NCI-H128 (cell line): Measurements from ENCODE around the gene SUB1.
"Not testable (repeated sequence)": the region's sequence is repeated elsewhere in the genome, so short reads cannot be mapped to it uniquely, and the experiment has no call there.

Experiments used
- DNase-seq: peaks from one replicate; lab custom pipeline; 2025; ENCODE audit not compliant: unreplicated experiment; lab: John Stamatoyannopoulos, UW

The SUB1 gene

DNA sequence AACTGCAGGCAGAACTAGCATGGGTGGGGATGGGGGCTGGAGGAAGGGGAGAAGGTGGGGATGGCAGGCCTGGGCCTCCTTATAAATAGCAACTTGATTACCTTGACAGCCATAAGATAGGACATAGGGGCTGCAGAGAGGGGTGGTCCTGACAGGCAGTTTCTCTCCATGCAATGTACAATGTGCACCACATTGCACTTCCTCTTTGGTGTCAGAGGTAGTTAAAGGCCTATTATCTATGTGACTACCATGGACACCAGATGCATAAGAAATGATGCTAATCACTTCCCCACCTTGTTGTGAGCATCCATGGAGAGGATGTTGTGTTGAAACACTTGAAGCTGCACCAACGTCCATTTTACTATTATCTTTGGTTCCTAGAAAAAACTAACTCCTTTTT, 20.2 kb upstream of the SUB1 start:
- no peak for DNase-seq

DNA sequence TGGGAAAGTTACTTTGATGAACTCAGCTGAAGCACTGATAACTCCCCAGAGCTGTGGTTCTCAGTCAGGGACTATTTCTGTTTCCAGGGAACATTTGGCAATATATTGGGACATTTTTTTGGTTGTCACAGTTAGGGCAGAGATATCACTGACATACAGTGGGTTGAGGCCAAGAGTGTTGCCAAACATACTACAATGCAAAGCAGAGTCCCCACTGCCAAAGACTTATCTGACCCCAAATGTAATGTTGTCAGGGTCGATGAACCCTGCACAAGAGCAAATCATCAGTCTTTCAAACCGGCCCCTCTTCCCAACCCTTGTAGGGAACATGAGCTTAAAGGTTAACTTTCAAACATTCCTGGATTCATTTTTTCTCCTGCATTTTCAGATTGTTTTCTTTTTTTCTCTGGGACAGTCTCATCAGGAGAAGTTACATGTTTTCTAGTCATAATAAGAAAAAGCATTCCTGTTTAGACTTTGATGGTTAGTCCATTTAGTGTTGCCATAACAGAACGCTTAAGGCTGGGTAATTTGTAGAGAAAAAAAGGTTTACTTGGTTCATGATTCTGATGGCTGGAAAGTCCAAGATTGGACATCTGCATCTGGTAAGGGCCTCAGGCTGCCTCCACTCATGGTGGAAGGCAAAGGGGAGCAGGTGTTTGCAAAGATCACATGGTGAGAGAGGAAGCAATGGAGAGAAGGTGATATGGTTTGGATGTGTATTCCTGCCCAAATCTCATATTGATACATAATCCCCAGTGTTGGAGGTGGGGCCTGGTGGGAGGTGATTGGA, 18.8 kb upstream of the SUB1 start:
- DNase-seq = no peak

DNA sequence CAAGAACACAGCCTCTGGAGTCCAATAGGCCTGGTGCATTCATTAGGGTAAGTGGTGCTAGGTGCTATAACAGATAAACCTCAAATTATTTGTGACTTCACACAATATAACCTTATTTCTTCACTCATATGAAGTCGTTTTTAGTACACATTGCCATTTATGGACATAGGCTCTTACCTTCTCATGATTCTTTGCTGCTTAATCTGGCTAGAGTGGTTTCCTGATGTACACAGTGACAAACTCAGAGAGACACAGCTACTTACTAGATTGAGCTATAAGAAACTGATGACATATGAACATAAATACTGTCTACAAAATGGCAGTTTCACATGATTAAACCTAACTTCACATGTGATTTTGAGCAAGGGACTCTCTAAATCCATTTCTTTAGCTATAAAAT, 14.2 kb upstream of the SUB1 start:
- no peak for DNase-seq

DNA sequence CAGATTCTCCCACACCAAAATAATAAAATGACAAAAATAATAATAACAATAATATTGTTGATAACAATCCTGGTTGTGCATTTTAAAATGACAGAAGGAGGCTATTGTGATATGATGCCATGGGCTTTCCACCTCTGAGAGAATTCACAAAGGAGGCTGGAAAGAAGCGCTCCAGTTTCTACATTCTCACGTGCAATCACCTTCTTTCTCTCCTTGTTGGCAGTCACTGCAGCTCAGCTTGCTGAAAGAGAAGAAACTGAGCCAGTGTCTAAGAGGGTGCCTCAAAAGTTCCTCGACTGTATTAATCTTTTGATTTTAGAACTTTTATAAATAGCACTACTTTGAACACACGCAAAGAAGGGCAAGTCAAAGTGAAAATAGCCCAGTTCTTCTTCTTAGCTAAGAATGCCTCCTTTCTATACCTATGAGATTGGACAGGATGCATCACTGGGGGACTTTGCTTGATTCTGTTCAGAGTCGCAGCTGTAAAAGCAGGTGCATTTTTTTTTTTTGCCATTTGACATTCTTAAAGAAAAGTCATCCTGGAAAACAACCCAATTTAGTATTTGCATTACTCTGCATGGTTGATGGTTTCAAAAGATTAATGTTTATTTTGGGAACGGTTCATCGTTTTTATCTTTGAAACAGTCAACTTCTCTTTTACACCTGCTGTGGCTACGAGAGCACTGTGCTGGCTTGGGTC, 12.4 kb upstream of the SUB1 start:
- DNase-seq = no peak

DNA sequence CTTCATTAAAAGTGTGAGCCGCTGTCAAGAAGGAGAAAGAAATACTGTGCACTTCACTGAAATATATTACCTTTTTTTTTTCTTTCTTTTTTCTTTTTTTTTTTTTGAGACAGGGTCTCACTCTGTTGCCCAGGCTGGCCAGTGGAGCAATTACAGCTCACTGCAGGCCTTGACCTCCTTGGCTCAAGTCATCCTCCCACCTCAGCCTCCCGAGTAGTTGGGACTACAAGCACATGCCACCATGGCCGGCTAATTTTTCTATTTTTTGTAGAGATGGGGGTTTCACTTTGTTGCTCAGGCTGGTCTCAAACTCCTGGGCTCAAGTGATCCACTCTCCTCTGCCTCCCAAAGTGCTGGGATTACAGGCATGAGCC, 11.9 kb upstream of the SUB1 start:
- DNase-seq = not testable (repeated sequence)

DNA sequence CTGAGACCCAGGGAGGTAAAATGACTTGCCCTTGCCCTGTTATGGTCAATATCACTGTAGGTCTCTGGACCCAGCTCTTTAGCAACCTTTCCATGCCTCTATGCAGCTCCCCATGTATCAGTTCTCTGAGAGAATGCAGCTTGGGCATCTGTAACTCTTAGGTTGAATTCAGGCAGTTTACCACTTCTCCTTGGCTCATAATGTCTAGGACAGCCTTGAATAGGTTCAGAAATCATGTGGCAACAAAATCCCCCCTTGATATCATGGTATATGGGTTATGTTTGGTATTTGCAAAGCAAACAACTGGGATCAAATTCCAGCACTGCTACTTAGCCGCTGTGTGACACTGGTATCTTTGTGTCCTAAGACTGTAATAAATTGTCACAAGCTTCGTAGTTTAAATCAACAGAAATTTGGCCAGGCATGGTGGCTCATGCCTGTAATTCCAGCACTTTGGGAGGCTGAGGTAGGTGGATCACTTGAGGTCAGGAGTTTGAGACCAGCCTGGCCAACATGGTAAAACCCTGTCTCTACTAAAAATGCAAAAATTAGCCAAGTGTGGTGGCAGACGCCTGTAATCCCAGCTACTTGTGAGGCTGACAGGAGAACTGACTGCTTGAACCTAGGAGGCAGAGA, 10.7 kb upstream of the SUB1 start:
- no peak for DNase-seq

DNA sequence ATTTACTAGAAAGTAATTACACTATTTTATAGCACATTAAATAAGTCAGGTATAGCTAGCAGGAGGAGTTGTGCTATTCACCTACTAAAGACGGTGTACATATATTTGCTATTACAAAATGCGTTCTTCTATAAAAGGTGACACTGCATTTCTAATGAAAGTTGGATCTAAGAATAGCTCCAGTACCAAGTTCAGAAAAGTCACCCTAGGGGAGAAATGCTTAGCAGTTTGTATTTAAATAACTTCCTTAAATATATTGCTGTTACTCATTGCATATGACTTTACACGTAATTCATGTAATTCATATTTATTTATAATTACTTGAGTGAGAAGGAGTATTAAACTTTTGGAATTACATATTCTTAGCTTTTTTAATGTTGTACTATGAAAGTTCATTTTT, 7.0 kb upstream of the SUB1 start:
- DNase-seq = no peak

DNA sequence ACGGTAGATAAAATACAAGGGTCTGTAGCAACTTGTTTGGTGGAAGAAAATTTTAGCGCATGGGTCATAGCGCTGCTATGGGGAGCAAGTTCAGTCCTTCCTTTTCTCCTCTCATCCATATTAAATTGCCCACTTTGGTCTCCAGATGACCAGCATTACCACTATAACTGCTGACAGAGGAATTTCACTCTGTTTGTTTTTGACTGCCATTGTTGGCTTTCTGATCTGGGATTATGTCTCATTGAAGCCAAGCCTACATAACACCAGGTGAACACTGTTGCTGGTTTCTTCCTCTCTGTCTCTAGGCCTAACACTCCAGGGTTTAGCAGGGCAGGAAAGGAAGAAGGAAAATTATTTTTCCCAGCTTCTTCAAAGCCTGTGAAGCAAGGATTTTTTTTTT, 6.6 kb upstream of the SUB1 start:
- DNase-seq = no peak

DNA sequence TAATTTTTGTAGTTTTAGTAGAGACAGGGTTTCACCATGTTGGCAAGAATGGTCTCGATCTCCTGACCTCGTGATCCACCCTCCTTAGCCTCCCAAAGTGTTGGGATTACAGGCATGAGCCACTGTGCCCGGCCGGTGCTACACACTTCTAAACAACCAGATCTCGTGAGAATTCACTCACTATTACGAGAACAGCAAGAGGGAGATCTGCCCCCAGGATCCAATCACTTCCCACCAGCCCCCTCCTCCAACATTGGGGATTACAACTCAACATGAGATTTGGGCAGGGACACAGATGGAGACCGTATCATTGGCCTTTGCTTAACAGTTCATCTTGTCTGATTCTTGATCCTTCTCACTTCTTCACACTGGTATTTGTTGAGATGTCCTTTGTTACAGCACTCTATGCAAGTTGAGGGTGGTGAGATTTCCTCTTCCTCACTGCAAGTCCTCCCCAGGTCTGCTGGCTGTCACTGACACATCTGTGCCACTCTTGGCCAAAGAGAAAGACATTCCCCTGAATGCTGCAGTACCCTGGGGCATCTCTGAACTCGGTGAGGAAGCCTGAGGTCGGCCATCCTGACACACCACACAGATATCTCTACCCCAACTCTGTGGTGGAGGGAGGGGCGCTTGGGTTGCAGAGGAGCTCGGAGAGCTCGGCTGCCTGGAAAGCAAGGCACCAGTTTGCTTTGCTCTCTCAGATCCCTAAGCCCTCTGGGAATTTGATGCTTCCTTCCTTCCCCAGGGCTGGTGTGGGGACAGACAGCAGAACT, 4.2 kb upstream of the SUB1 start:
- no peak for DNase-seq

DNA sequence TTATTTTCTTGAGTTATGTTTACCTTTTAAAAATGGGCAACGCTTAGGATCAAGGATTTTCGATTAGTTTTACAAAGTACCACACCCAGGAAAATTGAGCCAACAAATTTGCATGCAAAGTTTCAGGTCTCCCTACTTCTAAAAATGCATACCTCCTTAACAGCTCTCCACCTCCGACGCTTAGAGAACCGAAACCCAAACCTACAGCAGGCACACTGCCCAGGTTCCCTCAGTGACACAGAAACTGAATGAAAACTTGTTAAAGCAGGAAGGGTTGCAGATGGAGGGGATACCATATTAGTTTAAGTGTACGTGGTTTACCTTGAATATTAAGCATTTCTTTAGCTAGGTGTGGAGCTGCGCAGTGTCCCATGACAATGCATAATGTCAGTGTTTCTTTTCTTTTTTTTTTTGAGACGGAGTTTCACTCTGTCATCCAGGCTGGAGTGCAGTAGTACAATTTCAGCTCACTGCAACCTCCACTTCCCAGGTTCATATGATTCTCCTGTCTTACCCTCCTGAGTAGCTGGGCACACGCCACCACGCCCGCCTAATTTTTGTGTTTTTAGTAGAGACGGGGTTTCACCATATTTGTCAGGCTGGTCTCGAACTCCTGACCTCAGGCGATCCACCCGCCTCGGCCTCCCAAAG, 1.6 kb upstream of the SUB1 start:
- no peak for DNase-seq

DNA sequence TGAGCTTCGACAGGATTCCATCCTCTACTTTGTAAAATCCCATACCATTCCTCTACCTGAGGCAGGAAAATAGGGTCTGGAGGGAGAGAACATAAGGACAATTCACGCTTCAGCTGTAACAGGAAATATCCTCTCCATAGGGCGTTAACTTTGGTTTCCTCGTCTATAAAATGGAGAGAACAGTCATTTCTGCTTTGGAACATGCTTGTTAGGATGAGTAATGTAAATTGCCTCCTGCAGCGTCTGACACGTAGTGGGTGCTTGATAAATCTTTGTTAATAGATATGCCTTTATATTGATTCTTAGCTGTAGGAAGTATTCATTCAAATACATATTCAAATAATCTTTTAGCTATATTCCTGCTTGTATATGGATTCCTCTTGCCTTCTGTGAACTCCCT, 711 bp upstream of the SUB1 start:
- no peak for DNase-seq

DNA sequence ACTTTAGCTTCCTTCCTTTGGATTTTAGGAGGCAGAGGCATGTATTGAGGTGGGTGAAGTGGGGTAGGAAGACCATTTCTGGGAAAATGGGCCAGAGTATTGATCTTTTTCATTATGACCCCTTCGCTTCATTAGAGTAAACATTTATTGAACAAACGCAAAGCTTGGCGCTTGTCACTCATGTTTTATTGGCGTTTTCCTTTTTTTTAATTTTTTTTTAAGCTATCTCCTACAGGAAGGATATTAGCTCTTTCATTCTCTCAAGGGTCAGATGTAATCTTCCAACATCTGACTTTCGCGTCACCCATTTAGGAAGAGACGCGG, 273 bp upstream of the SUB1 start:
- no peak for DNase-seq

DNA sequence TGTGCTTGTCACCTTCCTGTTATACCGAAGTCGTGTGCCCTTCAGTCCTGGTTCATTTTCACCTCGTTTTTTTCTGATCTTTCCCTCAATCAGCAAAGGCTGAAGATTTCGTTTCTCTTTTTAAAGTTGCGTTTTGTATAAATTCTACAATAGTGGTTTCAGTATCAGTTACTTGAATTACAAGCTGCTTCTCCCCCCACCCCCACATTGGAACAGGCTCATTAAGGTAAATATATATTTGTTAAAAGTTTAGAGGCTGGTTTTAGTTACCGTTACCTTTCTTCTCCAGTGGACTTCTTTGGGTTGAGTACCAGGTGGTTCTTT, 881 bp downstream of the SUB1 start:
- DNase-seq = no peak

DNA sequence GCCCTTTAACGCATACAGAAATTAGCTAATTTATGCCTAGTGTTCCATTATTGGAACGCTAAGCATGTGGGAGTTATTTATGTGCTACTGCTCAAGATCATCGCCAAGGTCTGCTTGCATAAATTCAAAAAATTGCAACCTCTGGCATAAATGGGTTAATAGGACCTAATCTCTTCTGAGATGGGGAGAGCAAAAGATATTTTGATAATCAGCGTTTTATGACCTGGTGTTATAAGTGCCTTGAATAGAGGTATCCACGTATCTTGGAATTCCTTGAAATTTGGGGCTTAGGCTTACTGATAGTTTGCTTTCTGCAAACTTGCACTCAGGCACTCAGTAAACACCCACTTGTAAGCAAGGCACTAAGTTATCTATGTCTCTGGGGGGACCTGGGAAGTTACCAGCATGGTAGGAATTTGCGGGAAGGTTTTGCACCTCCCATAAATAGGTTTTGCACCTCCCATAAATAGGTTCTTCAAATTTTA, 1.8 kb downstream of the SUB1 start:
- no peak for DNase-seq

DNA sequence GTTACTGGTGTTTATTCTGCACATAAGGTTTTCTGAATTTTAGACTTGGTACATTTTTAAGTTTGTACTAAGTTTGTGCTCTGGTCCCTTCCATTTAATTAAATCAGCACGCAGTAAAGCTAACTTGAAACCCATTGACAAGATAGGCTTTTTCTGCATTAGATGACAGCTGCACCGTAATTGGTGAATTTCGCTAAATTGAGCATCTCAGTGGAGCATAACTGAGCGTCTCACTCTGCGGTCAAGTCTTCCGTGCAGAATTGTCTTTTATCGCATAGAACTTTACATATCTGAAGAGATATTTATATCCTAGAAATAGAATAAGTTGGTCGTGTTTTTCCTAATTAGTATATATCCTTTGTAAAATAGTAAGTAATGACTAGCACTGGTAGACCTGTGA, 4.1 kb downstream of the SUB1 start:
- no peak for DNase-seq

DNA sequence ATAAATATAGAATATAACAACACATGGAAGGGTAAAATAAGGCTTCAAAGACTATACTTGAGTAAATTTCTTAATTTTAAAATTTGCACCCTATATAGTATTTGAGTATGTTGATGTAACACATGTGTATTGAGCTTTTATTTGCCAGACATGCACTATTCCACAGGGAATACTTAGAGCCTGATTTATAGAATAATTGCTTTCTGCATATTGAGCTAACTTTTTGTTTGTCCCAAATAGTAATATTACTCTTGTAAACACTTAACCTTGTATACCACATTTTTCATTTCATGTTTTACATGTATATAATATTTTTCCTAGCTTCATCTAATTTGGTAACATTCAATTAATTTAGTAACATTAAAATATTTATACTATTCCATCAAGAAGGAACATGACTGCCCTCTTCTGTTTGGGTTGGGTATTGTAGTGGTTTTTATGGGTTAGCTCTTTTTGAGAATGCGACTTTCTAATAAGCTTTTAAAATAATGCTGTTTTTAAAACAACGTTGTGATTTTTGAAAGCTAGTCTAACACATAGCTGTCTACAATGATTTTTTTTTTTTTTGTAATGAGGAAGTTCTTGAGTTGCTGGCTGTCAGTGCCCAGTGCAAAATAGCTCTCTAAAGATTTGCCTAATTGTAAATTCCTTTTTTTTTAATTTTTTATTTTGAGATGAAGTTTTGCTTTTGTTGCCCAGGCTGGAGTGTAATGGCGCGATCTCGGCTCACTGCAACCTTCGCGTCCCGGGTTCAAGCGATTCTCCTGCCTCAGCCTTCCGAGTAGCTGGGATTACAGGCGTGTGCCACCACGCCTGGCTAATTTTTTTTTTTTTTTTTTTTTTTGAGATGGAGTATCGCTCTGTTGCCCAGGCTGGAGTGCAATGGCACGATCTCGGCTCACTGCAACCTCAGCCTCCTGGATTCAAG, 4.8 kb downstream of the SUB1 start:
- DNase-seq = no peak

DNA sequence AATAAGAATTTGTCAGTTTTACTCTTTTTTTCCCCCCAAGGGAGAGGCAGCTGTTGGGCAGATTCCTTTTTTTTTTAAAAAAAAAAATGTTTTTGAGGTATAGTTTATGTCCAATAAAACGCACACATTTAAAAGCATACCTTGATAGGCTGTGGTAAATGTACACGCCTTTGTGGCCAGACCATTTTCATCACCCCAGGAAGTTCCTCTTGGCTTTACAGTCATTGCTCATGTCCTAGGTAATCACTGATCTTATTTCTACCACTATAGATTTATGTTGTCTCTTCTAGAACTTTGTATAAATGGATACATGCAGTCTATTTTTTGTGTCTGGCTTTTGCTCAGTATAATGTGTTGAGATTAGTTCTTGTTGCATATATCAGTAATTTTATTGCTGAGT, 9.8 kb downstream of the SUB1 start:
- no peak for DNase-seq

DNA sequence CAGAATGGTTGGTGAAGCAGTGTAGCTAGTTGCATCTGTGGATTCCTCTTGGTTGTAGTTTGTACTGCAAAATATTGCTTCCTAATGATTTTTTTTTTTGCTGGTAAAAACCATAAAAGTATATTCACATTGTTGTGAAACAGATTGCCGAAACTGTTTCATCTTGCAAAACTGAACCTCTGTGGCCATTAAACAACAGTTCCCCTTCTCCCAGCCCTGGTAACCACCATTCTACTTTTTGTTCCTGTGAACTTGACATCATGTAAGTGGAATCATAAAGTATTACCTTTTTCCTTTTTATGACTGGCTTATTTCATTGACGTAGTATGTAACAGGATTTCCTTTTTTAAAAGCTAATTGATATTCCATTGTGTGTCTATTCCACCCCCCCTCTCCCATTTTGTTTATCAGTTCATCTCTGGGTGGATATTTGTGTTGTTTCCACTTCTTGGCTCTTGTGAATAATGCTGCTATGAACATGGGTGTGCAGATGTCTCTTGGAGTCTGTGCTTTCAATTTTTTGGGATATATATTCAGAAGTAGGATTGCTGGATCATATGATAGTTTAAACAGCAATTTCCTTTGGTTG, 11.8 kb downstream of the SUB1 start:
- DNase-seq = no peak

DNA sequence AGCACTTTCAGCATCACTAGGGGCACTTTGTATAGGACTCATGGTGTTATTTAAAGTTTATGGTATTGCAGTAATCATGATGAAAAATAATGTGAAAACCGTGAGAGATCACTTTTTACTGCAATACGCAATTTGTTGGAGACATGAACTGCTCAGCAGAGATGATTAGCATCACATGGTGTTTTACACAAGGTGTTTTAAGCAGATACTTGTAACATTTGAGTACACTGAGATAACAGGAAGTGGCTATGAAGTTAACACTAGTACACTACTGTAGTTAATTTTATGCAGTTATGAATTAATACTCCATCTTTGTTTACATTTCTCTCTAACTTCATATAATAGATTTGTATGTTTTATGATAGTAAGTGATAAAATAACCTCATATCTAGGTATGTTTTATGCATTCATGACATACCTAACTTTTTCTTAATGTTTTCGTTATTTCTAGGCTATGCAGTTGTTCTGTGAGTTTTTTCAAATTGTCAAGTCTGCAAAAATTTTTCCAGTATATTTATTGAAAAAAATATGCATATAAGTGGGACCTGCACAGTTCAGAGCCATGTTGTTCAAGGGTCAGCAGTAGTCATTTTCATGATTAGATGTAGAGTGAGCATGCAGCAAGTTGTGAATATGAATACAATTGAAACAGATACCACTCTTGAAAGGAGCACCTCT, 13.0 kb downstream of the SUB1 start:
- DNase-seq = no peak
